GM12878 (cell line): Measurements from ENCODE around the gene PROKR1.

Experiments used
- DPF2 ChIP-seq: fragments of 450-650 bp; IDR thresholded peaks from 2 replicates; pipeline ENCODE4 v1.6.1; 2017; ENCODE audit warnings: mild to moderate bottlenecking
- FOS ChIP-seq: IDR thresholded peaks from 3 replicates; pipeline ENCODE4 v1.6.1; 2011; ENCODE audit warnings: borderline replicate concordance; ENCODE audit not compliant: insufficient read length; ENCODE audit errors: extremely low read depth
- GABPA ChIP-seq: IDR thresholded peaks from 2 replicates; pipeline ENCODE4 v1.6.1; 2014; ENCODE audit warnings: antibody characterized with exemption, low read depth, mild to moderate bottlenecking, inconsistent platforms
- MTA3 ChIP-seq: IDR thresholded peaks from 2 replicates; pipeline ENCODE4 v1.6.1; 2012; ENCODE audit warnings: low read length, inconsistent platforms, borderline replicate concordance
- POLR2AphosphoS5 ChIP-seq: IDR thresholded peaks from 2 replicates; pipeline ENCODE4 v1.6.1; 2011; ENCODE audit warnings: mild to moderate bottlenecking, low read length, inconsistent platforms
- SIX5 ChIP-seq: IDR thresholded peaks from 2 replicates; pipeline ENCODE4 v1.6.1; 2011; ENCODE audit warnings: mild to moderate bottlenecking, low read depth, low read length, moderate library complexity; ENCODE audit not compliant: severe bottlenecking
- SP1 ChIP-seq: IDR thresholded peaks from one replicate; pipeline ENCODE4 v1.6.1; 2011; ENCODE audit warnings: low read depth, low read length
- ZNF274 ChIP-seq: IDR thresholded peaks from one replicate; pipeline ENCODE4 v1.8.0; 2011; ENCODE audit not compliant: insufficient read length, insufficient read depth
- ZZZ3 ChIP-seq: IDR thresholded peaks from 2 replicates; pipeline ENCODE4 v1.6.1; 2011; ENCODE audit warnings: low read depth; ENCODE audit not compliant: control insufficient read depth, insufficient read length
- TF ChIP-seq, protein P1 (sequence below): IDR thresholded peaks from 2 replicates; pipeline ENCODE4 v1.6.1; 2012; ENCODE audit warnings: low read length, inconsistent platforms

- TF ChIP-seq GABPA: no peak
- no peak for TF ChIP-seq POLR2AphosphoS5
- TF ChIP-seq SP1: no peak
- no peak for TF ChIP-seq ZNF274
- no peak for TF ChIP-seq SIX5
- TF ChIP-seq, protein P1, sequence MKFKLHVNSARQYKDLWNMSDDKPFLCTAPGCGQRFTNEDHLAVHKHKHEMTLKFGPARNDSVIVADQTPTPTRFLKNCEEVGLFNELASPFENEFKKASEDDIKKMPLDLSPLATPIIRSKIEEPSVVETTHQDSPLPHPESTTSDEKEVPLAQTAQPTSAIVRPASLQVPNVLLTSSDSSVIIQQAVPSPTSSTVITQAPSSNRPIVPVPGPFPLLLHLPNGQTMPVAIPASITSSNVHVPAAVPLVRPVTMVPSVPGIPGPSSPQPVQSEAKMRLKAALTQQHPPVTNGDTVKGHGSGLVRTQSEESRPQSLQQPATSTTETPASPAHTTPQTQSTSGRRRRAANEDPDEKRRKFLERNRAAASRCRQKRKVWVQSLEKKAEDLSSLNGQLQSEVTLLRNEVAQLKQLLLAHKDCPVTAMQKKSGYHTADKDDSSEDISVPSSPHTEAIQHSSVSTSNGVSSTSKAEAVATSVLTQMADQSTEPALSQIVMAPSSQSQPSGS: no peak
- no peak for TF ChIP-seq ZZZ3
- TF ChIP-seq DPF2: no peak
- TF ChIP-seq MTA3: no peak
- TF ChIP-seq FOS: no peak
These were observed 11.4 kb upstream of the PROKR1 start for GRCh38 chr2:68632021-68632420.
